K562 treated with DMSO at 1 percent for 12 hours (cell line): Measurements from ENCODE around the gene SPATA31A3. TPM values are rescaled to one million over a fixed set of nuclear protein-coding genes. Genes with fewer than 3 reads are reported as not detected.

Experiments
- total RNA-seq: library from RNA; unstranded; fragments of 300-600 nt; gene quantifications from 2 replicates; pipeline ENCODE4 v1.2.3, GENCODE V29; 2022; ENCODE audit not compliant: insufficient read depth

The SPATA31A3 gene
- not detected in 2 replicates for total RNA-seq

DNA sequence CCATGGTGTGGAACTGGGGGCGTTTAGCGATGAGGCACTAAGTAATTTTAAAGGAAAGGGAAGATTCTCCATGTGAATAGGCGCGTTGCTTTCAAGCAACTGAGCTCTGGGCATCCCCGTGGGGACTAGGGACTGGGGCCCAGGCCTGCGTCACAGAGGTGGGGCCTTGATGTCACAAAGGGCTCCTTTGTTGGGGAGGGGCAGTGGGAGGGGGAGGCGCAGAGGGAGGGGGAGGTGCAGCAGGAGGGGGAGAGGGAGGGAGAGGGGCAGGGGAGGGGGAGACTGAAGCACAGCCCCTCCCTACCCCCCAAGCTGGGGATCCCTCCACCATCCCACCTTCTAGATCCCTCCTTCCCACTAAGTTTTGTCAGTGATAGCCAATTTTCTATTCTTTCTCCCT, at the start of gene SPATA31A3:
Gene SPATA31A3, minus strand, starts transcription at position 101 of the 400 bp plus-strand sequence. Its CDS starts 29 bp downstream, at position 72.

Other genes starting within 250 kb of the SPATA31A3 start
- gene ZNF658, start 91.8 kb downstream of the SPATA31A3 start, total RNA-seq, result 0.25 and 0.53 TPM in 2 replicates